GM23248 (cell line): Measurements from ENCODE around the gene PDILT. TPM values are rescaled to one million over a fixed set of nuclear protein-coding genes. Genes with fewer than 3 reads are reported as not detected.

Source experiments
- DNase-seq: peaks from one replicate; pipeline ENCODE4 v3.0.0-alpha.2; 2015
- H2AFZ ChIP-seq: fragments of 200-600 bp; sonication (generic); 2 replicates; pipeline ENCODE4 v1.6.1; 2016; ENCODE audit warnings: antibody characterized with exemption
- H3F3A ChIP-seq: fragments of 200-600 bp; sonication (generic); 2 replicates; pipeline ENCODE4 v1.6.1; 2016; ENCODE audit warnings: mild to moderate bottlenecking, antibody characterized with exemption, mixed run types; ENCODE audit not compliant: insufficient read depth
- H3K27ac ChIP-seq: fragments of 200-600 bp; sonication (generic); 2 replicates; pipeline ENCODE4 v1.5.1; 2016; ENCODE audit warnings: mild to moderate bottlenecking
- H3K27me3 ChIP-seq: fragments of 200-600 bp; sonication (generic); replicated peaks from 2 replicates; pipeline ENCODE4 v1.6.1; 2016; ENCODE audit warnings: mild to moderate bottlenecking; ENCODE audit not compliant: insufficient read depth
- H3K36me3 ChIP-seq: fragments of 200-600 bp; sonication (generic); 2 replicates; pipeline ENCODE4 v1.6.1; 2016; ENCODE audit warnings: low read depth, mild to moderate bottlenecking
- H3K4me1 ChIP-seq: fragments of 200-600 bp; sonication (generic); 2 replicates; pipeline ENCODE4 v1.6.1; 2016; ENCODE audit warnings: mild to moderate bottlenecking; ENCODE audit not compliant: insufficient read depth
- H3K4me2 ChIP-seq: fragments of 200-600 bp; sonication (generic); one replicate; pipeline ENCODE4 v1.6.1; 2016; ENCODE audit warnings: mild to moderate bottlenecking; ENCODE audit not compliant: unreplicated experiment
- H3K4me3 ChIP-seq: fragments of 200-600 bp; sonication (generic); 2 replicates; pipeline ENCODE4 v1.5.1; 2016; ENCODE audit warnings: mild to moderate bottlenecking
- H3K79me2 ChIP-seq: fragments of 200-600 bp; sonication (generic); 2 replicates; pipeline ENCODE4 v1.6.1; 2016; ENCODE audit warnings: mild to moderate bottlenecking; ENCODE audit not compliant: insufficient read depth
- H3K9ac ChIP-seq: fragments of 200-600 bp; sonication (generic); 2 replicates; pipeline ENCODE4 v1.6.1; 2016; ENCODE audit warnings: mild to moderate bottlenecking
- H3K9me2 ChIP-seq: fragments of 200-600 bp; sonication (generic); 2 replicates; pipeline ENCODE4 v1.6.1; 2016; ENCODE audit warnings: mixed run types, mild to moderate bottlenecking, moderate library complexity; ENCODE audit not compliant: insufficient read depth
- H3K9me3 ChIP-seq: fragments of 200-600 bp; sonication (generic); one replicate; pipeline ENCODE4 v1.6.1; 2017; ENCODE audit warnings: low read depth
- H4K20me1 ChIP-seq: fragments of 200-600 bp; sonication (generic); 2 replicates; pipeline ENCODE4 v1.6.0; 2016; ENCODE audit not compliant: insufficient read depth
- EZH2 ChIP-seq: fragments of 200-600 bp; sonication (generic); IDR thresholded peaks from 2 replicates; pipeline ENCODE4 v1.6.1; 2018; ENCODE audit warnings: antibody characterized with exemption, mild to moderate bottlenecking; ENCODE audit not compliant: insufficient read depth, poor library complexity, severe bottlenecking
- EZH2phosphoT487 ChIP-seq: fragments of 200-600 bp; sonication (generic); IDR thresholded peaks from 2 replicates; pipeline ENCODE4 v1.6.1; 2018; ENCODE audit warnings: antibody characterized with exemption, moderate library complexity, mild to moderate bottlenecking, low read depth; ENCODE audit not compliant: insufficient read depth
- WGBS, 2 experiments: methylation state at CpG; one replicate each; pipeline ENCODE4 v1.1.6; 2015 to 2017; ENCODE audit warnings: low lambda C conversion rate in 2 of 2, low coverage in 1 of 2; ENCODE audit errors: missing lambda C conversion rate in 2 of 2; 5-methylcytosine and 5-hydroxymethylcytosine counted together
- in situ Hi-C: fragments of 300-500 bp; cut with MboI; formaldehyde crosslinking; loops from 2 replicates; pipeline ENCODE4 v1.15.0; 2020
- polyA plus RNA-seq: library from polyadenylated mRNA; unstranded; fragments of >200 nt; fragmentation: Nextera tagmentation; extraction: Ambion mirVana; gene quantifications from 2 replicates; pipeline ENCODE4 v1.2.1, GENCODE V29; 2016
- total RNA-seq: library from RNA; depleted of rRNA; stranded (reverse); fragments of >200 nt; shearing (Covaris generic); gene quantifications from 2 replicates; pipeline ENCODE4 v1.2.3, GENCODE V29; 2014

Gene PDILT
- total and polyA plus RNA-seq, 2 experiments from 2014 or later = not detected

DNA sequence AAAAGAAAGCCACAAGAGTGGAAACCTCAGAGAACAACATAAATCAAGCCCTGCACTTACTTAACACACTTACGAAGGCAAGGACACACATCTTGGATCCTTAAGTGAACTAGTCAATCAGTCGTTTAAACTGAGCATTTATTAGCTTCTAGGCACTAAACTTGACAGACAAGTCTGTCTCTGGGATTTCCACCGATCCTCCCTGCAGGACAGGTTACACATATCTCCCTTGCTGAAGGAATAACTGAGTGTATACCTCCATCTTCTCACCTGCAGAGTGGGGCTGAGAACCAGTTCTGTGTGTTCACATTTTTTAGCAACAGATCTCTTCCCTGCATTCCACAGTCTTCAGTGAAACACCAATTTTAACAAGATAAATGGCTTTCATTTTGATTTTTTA lies 86.1 kb downstream of the PDILT start:
- WGBS, 2 experiments = 16 to 18% methylated on average over 3 of the region's 3 CpGs
- no peaks in the 10 kb centered on the region for H3K36me3 ChIP-seq
- H3K79me2 ChIP-seq = no peaks in the 10 kb centered on the region
- no peaks in the 10 kb centered on the region for H3F3A ChIP-seq
- H3K27me3 ChIP-seq = no peaks in the 10 kb centered on the region
- H3K9ac ChIP-seq = no peak overlapping the region
- DNase-seq = no peak
- H4K20me1 ChIP-seq = no peaks in the 10 kb centered on the region
- no peak overlapping the region for H3K27ac ChIP-seq
- no peaks in the 10 kb centered on the region for H3K9me2 ChIP-seq
- H3K9me3 ChIP-seq = no peaks in the 10 kb centered on the region
- H3K4me2 ChIP-seq = no peak overlapping the region
- H3K4me1 ChIP-seq = no peaks in the 10 kb centered on the region
- in situ Hi-C loops = no loop called here
- no peak overlapping the region for H3K4me3 ChIP-seq
- H2AFZ ChIP-seq = no peak overlapping the region
- TF ChIP-seq EZH2phosphoT487 = no peak
- TF ChIP-seq EZH2 = no peak

DNA sequence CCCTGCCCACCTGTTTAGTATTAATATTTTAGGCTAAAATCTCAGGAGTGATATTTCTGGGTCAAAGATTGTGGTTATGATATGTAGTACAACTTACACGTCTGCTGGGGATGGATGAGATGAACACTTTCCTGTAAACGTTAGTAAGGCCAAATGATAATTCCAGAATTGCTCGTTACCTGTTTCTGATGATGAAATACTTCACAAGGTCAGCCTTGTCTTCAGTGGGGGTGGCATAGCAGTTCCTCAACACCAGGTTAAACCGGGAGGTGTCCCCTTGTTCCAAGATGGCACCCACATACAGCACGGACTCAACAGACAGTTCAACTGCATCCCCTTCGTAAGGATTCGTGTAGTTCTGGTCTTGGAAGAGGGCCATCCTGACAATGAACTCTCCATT lies 86.5 kb downstream of the PDILT start:
- Histone ChIP-seq H3K27ac (no peak overlapping the region), H4K20me1 (no peaks in the 10 kb centered on the region), H2AFZ (no peak overlapping the region), H3F3A (no peaks in the 10 kb centered on the region), H3K9ac (no peak overlapping the region), H3K27me3 (no peaks in the 10 kb centered on the region), H3K79me2 (no peaks in the 10 kb centered on the region), H3K36me3 (no peaks in the 10 kb centered on the region), H3K4me2 (no peak overlapping the region), H3K9me3 (no peaks in the 10 kb centered on the region), H3K9me2 (no peaks in the 10 kb centered on the region), H3K4me1 (no peaks in the 10 kb centered on the region), H3K4me3 (no peak overlapping the region)
- TF ChIP-seq EZH2 (no peak), EZH2phosphoT487 (no peak)
- in situ Hi-C loops = no loop called here
- no peak for DNase-seq
- 22 to 27% methylated on average over 7 of the region's 7 CpGs for WGBS, 2 experiments

DNA sequence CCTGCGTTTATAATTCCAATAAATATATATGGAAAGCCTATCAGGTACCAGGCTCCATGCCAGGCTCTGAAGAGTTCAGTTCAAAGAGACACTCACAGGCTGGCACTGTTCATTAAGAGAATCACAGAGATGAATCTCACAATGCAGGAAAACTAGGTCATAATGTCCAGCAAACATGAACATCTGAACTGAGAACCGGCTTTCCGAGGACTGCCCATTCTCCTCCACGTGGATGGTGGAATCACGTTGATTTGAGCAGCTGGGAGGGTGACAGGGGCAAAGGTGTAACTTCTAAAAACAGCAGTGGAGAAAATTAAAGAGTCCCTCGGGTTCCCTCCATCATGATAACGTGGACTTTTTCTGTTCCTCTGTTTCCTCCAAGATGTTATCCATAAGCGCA lies 87.4 kb downstream of the PDILT start:
- Histone ChIP-seq H3K36me3 (no peaks in the 10 kb centered on the region), H3K9ac (no peak overlapping the region), H4K20me1 (no peaks in the 10 kb centered on the region), H3K4me2 (no peak overlapping the region), H3F3A (no peaks in the 10 kb centered on the region), H3K27ac (no peak overlapping the region), H3K79me2 (no peaks in the 10 kb centered on the region), H2AFZ (no peak overlapping the region), H3K4me1 (no peaks in the 10 kb centered on the region), H3K4me3 (no peak overlapping the region), H3K9me3 (no peaks in the 10 kb centered on the region), H3K9me2 (no peaks in the 10 kb centered on the region), H3K27me3 (no peaks in the 10 kb centered on the region)
- in situ Hi-C loops = no loop called here
- 13 to 15% methylated on average over 8 of the region's 8 CpGs for WGBS, 2 experiments
- TF ChIP-seq EZH2phosphoT487 (no peak), EZH2 (no peak)
- no peak for DNase-seq

DNA sequence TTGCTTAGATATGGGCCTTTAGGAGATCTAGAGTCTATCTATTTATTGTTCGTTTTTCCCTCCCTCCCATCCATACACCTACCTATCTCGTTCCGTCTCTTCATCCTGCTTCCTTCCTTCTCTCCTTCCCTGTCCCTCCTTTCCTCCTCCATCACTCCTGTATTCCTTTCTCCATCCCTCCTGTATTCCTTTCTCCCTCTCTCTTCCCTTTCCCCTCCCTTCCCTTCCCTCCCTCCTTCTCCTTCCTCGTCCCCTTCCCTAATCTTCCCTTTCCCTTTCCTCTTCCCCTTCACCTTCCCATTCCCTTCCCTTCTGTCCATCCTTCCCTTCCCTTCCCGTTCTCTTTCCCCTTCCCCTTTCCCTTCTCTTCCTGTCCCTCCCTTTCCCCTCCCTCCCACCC lies 87.8 kb downstream of the PDILT start:
- H3K36me3 ChIP-seq = no peaks in the 10 kb centered on the region
- no peaks in the 10 kb centered on the region for H3K9me2 ChIP-seq

DNA sequence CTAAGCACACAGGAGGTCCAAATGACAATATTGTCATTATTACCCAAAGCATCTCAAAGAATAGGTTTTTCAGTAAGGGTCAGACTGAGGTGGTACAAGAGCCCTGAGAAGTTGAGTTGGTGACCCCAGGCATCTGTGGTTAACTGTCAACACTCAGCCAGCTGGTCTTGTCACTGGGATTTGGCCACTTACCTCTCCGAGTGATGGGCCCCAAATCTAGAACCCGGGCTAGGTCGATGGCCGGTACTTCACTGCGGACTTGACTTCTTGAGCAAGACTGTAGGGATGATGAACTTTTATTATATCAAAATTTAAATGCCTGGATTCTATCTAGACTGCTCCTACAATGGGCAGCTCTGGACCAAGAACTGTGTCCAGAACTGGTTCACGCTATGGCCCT lies 88.8 kb downstream of the PDILT start:
- Histone ChIP-seq H3K4me2 (no peak overlapping the region), H3K9me3 (no peaks in the 10 kb centered on the region), H3F3A (no peaks in the 10 kb centered on the region), H3K9me2 (no peaks in the 10 kb centered on the region), H2AFZ (no peak overlapping the region), H3K27ac (no peak overlapping the region), H3K36me3 (no peaks in the 10 kb centered on the region), H3K9ac (no peak overlapping the region), H3K79me2 (no peaks in the 10 kb centered on the region), H4K20me1 (no peaks in the 10 kb centered on the region), H3K27me3 (no peaks in the 10 kb centered on the region), H3K4me1 (no peaks in the 10 kb centered on the region), H3K4me3 (no peak overlapping the region)
- 45 to 68% methylated on average over 6 of the region's 6 CpGs for WGBS, 2 experiments
- in situ Hi-C loops = no loop called here
- TF ChIP-seq EZH2 = no peak
- TF ChIP-seq EZH2phosphoT487 = no peak
- DNase-seq = no peak

More for the DNA sequence above, 87.8 kb downstream of the PDILT start:
- no peak for DNase-seq
- in situ Hi-C loops = no loop called here
- Histone ChIP-seq H3K4me2 (no peak overlapping the region), H2AFZ (no peak overlapping the region), H3K4me1 (no peaks in the 10 kb centered on the region), H3K4me3 (no peak overlapping the region), H3K27me3 (no peaks in the 10 kb centered on the region), H3K9ac (no peak overlapping the region), H4K20me1 (no peaks in the 10 kb centered on the region), H3K27ac (no peak overlapping the region), H3K9me3 (no peaks in the 10 kb centered on the region), H3F3A (no peaks in the 10 kb centered on the region), H3K79me2 (no peaks in the 10 kb centered on the region)
- 30 to 62% methylated on average over 4 to 5 of the region's 5 CpGs for WGBS, 2 experiments
- TF ChIP-seq EZH2phosphoT487 = no peak
- no peak for TF ChIP-seq EZH2
